HepG2 (cell line): ENCODE results near the gene ARHGAP26. TPM values are rescaled to one million over a fixed set of nuclear protein-coding genes. Genes with fewer than 3 reads are reported as not detected.

Source experiments
- ATAC-seq: fragments of 200-7000 bp; cut with Tn5 transposase; 3 replicates; pipeline ENCODE4 v1.9.1; 2020; ENCODE audit warnings: mild to moderate bottlenecking, moderate library complexity
- BruUV-seq: library from RNA; stranded (reverse); fragments of 400-500 nt; replicated peaks from 2 replicates; lab custom pipeline; 2021; lab: Mats Ljungman, UMichigan
- CTCF ChIA-PET: fragments of 300-600 bp; formaldehyde crosslinking; extraction: SDS; loops from one replicate; lab custom pipeline; 2021; ENCODE audit warnings: low total read pairs, inconsistent platforms, low intra/inter-chr PET ratio; lab: Yijun Ruan, JAX
- POLR2A ChIA-PET: fragments of 350-600 bp; sonication (Branson Sonifier 250); formaldehyde crosslinking; loops from one replicate; lab custom pipeline; 2020; ENCODE audit warnings: antibody characterized with exemption, inconsistent platforms; lab: Yijun Ruan, JAX
- DNase-seq: peaks from one replicate; pipeline ENCODE4 v3.0.0-alpha.2; 2015; ENCODE audit warnings: low spot score
- FAIRE-seq: peaks from 3 replicates; lab custom pipeline; 2011; peaks lifted over from hg19 to GRCh38; lab: Jason Lieb, UNC
- H2AFZ ChIP-seq: one replicate; pipeline ENCODE4 v1.6.1; 2011; ENCODE audit warnings: low read length, inconsistent platforms
- H3K27ac ChIP-seq: fragments of 300-600 bp; 3 replicates; pipeline ENCODE4 v1.8.0; 2011; ENCODE audit warnings: mixed run types, mild to moderate bottlenecking, mixed read lengths, low read length, inconsistent platforms; ENCODE audit not compliant: insufficient read depth; ENCODE audit errors: extremely low read length
- H3K27me3 ChIP-seq, 2 experiments: fragments of 200-600 bp in 1 of 2; 2 replicates in 1 of 2; 3 replicates in 1 of 2; pipeline versions ENCODE4 v1.6.0 to v1.8.0; 2011; ENCODE audit warnings: low read length in 2 of 2, mild to moderate bottlenecking in 2 of 2, moderate library complexity in 2 of 2, inconsistent platforms in 1 of 2; ENCODE audit not compliant: insufficient read depth in 2 of 2, control insufficient read depth in 1 of 2
- H3K36me3 ChIP-seq, 2 experiments: fragments of 200-600 bp in 1 of 2; replicated peaks in 1 of 2; 2 replicates in 1 of 2; 3 replicates in 1 of 2; pipeline versions ENCODE4 v1.5.1 to v1.8.0; 2011; ENCODE audit warnings: low read length in 2 of 2, inconsistent platforms in 1 of 2; ENCODE audit not compliant: insufficient read depth in 2 of 2, control insufficient read depth in 1 of 2
- H3K4me1 ChIP-seq: 2 replicates; pipeline ENCODE4 v1.5.1; 2012; ENCODE audit warnings: low read length, inconsistent platforms; ENCODE audit not compliant: insufficient read depth
- H3K4me2 ChIP-seq: 2 replicates; pipeline ENCODE4 v1.6.0; 2011; ENCODE audit warnings: low read depth, low read length, inconsistent platforms
- H3K4me3 ChIP-seq, 3 experiments: fragments of 200-600 bp in 1 of 3; sonication (generic), shearing (Covaris generic) in 1 of 3; replicated peaks in 1 of 3; 2 replicates each; pipeline ENCODE4 v1.5.1; 2011 to 2016; ENCODE audit warnings: low read length in 3 of 3, inconsistent platforms in 2 of 3, low read depth in 2 of 3, mild to moderate bottlenecking in 2 of 3, control low read depth in 1 of 3, mixed read lengths in 1 of 3; ENCODE audit not compliant: insufficient read depth in 1 of 3
- H3K79me2 ChIP-seq: one replicate; pipeline ENCODE4 v1.6.1; 2011; ENCODE audit warnings: low read length, inconsistent platforms; ENCODE audit not compliant: insufficient read depth
- H3K9ac ChIP-seq: 2 replicates; pipeline ENCODE4 v1.6.0; 2011; ENCODE audit warnings: mild to moderate bottlenecking, low read depth, low read length, inconsistent platforms; ENCODE audit not compliant: insufficient read depth
- H3K9me3 ChIP-seq: 2 replicates; pipeline ENCODE4 v1.5.1; 2012; ENCODE audit warnings: mild to moderate bottlenecking, low read length
- H4K20me1 ChIP-seq: 2 replicates; pipeline ENCODE4 v1.6.0; 2011; ENCODE audit warnings: inconsistent platforms, mild to moderate bottlenecking, low read length, moderate library complexity; ENCODE audit not compliant: insufficient read depth
- DMAP1 ChIP-seq: IDR thresholded peaks from 2 replicates; pipeline ENCODE4 v1.6.1; 2016
- FOXO1 ChIP-seq: sonication (generic); formaldehyde crosslinking; IDR thresholded peaks from 2 replicates; pipeline ENCODE4 v1.4.0; 2020; ENCODE audit warnings: missing genetic modification reagents
- KDM5A ChIP-seq: fragments of 200-600 bp; sonication (generic); IDR thresholded peaks from 2 replicates; pipeline ENCODE4 v1.7.0; 2018; ENCODE audit warnings: antibody characterized with exemption, mild to moderate bottlenecking, low read length, borderline replicate concordance
- POLR2AphosphoS5 ChIP-seq: IDR thresholded peaks from 2 replicates; pipeline ENCODE4 v1.6.1; 2012; ENCODE audit warnings: low read depth, low read length
- RNF2 ChIP-seq: fragments of 450-650 bp; conservative IDR thresholded peaks from 2 replicates; pipeline ENCODE4 v1.6.1; 2016; ENCODE audit warnings: low read depth
- SSRP1 ChIP-seq: IDR thresholded peaks from 2 replicates; pipeline ENCODE4 v1.6.1; 2016; ENCODE audit warnings: control low read depth
- THYN1 ChIP-seq: sonication (generic); formaldehyde crosslinking; IDR thresholded peaks from 2 replicates; pipeline ENCODE4 v1.8.1; 2023; ENCODE audit warnings: low read depth, mild to moderate bottlenecking, moderate library complexity, missing genetic modification reagents, borderline replicate concordance
- ZNF138 ChIP-seq: sonication (generic); formaldehyde crosslinking; IDR thresholded peaks from 2 replicates; pipeline ENCODE4 v1.5.0; 2020; ENCODE audit warnings: mild to moderate bottlenecking, low read depth, missing genetic modification reagents
- ZNF317 ChIP-seq: sonication (generic); formaldehyde crosslinking; IDR thresholded peaks from 2 replicates; pipeline ENCODE4 v1.5.0; 2020; ENCODE audit warnings: mild to moderate bottlenecking, missing genetic modification reagents
- ZNF337 ChIP-seq: sonication (generic); formaldehyde crosslinking; IDR thresholded peaks from 2 replicates; pipeline ENCODE4 v1.5.1; 2020; ENCODE audit warnings: missing genetic modification reagents, low read depth, mild to moderate bottlenecking, borderline replicate concordance
- ZNF431 ChIP-seq: sonication (generic); formaldehyde crosslinking; IDR thresholded peaks from 2 replicates; pipeline ENCODE4 v1.9.0; 2022; ENCODE audit warnings: missing genetic modification reagents, low read depth, mild to moderate bottlenecking, borderline replicate concordance
- WGBS: methylation state at CpG from one replicate; pipeline ENCODE4 v1.1.6; 2017; ENCODE audit warnings: low lambda C conversion rate; 5-methylcytosine and 5-hydroxymethylcytosine counted together
- in situ Hi-C: cut with HindIII; loops from 2 replicates; pipeline ENCODE4 v1.10.0; 2017; ENCODE audit warnings: low pct_unique_long_range_greater_than_20kb; ENCODE audit not compliant: extremely low pct_ligation_motif_present
- intact Hi-C: fragments of 100-400 bp; cut with micrococcal nuclease; formaldehyde crosslinking; loops from one replicate; pipeline ENCODE4 v1.10.0; 2022; ENCODE audit not compliant: unreplicated experiment
- polyA plus RNA-seq, 8 experiments: library from polyadenylated mRNA; depleted of rRNA in 3 of 8; stranded (reverse) in 7 of 8; unstranded in 1 of 8; fragments of >200 nt; fragmentation: Illumina TruSeq in 4 of 8; extraction: Trizol in 4 of 8; gene quantifications; 2 replicates each; pipeline versions ENCODE4 v1.2.1 to v1.2.3, GENCODE V29; 2011 to 2016; ENCODE audit warnings: low read depth in 4 of 8, missing spikeins in 1 of 8, mixed read lengths in 1 of 8; ENCODE audit not compliant: insufficient read depth in 1 of 8
- total RNA-seq, 5 experiments: library from RNA; depleted of rRNA; stranded (reverse); fragments of >200 nt; fragmentation: Illumina TruSeq; extraction: Trizol; gene quantifications; 2 replicates each; pipeline ENCODE4 v1.2.3, GENCODE V29; 2016; ENCODE audit warnings: low read depth in 1 of 5

Gene ARHGAP26
- total and polyA plus RNA-seq, 2 of the 13 experiments (the other 11 are each of a cell fraction or from before 2014, with no cell fraction given) = 9.6 to 18.2 TPM

- in situ Hi-C loops = no loop called here
- H3K27ac ChIP-seq = no peak overlapping the region
- intact Hi-C loops = no loop called here
- ATAC-seq (no peak), DNase-seq (no peak), FAIRE-seq (no peak)
- H3K4me1 ChIP-seq = peaks cover 12% of the 10 kb centered on the region
- ChIA-PET POLR2A (no interaction called here), CTCF (no interaction called here)
- TF ChIP-seq POLR2AphosphoS5 (no peak), ZNF337 (no peak), ZNF138 (CRISPR knock-in tag) (no peak), RNF2 (no peak), THYN1 (CRISPR knock-in tag) (no peak), DMAP1 (CRISPR knock-in tag) (no peak), SSRP1 (CRISPR knock-in tag) (no peak), FOXO1 (CRISPR knock-in tag) (no peak), ZNF431 (CRISPR knock-in tag) (no peak), ZNF317 (CRISPR knock-in tag) (no peak), KDM5A (no peak)
- H3K27me3 ChIP-seq = no peaks in the 10 kb centered on the region
- H4K20me1 ChIP-seq = no peaks in the 10 kb centered on the region
- H3K4me3 ChIP-seq = no peak overlapping the region
- no peak overlapping the region for H2AFZ ChIP-seq
- peaks cover 0 to 4% of the 10 kb centered on the region in 2 experiments; a peak in 1 of 5 replicates for H3K36me3 ChIP-seq
- H3K4me2 ChIP-seq = no peak overlapping the region
- 94% methylated on average over 9 of the region's 9 CpGs for WGBS
- BruUV-seq = no TSS peak
- no peak overlapping the region for H3K9ac ChIP-seq
- no peaks in the 10 kb centered on the region for H3K9me3 ChIP-seq
- no peaks in the 10 kb centered on the region for H3K79me2 ChIP-seq
Observed at GRCh38 chr5:143140492-143141203, 370.5 kb downstream of the ARHGAP26 start.
